ENCODE results near the gene CCDC78. TPM values are rescaled to one million over a fixed set of nuclear protein-coding genes. Genes with fewer than 3 reads are reported as not detected.

Gene CCDC78
- total RNA-seq, 1 donor from 2014 or later: 7.6 TPM

DNA sequence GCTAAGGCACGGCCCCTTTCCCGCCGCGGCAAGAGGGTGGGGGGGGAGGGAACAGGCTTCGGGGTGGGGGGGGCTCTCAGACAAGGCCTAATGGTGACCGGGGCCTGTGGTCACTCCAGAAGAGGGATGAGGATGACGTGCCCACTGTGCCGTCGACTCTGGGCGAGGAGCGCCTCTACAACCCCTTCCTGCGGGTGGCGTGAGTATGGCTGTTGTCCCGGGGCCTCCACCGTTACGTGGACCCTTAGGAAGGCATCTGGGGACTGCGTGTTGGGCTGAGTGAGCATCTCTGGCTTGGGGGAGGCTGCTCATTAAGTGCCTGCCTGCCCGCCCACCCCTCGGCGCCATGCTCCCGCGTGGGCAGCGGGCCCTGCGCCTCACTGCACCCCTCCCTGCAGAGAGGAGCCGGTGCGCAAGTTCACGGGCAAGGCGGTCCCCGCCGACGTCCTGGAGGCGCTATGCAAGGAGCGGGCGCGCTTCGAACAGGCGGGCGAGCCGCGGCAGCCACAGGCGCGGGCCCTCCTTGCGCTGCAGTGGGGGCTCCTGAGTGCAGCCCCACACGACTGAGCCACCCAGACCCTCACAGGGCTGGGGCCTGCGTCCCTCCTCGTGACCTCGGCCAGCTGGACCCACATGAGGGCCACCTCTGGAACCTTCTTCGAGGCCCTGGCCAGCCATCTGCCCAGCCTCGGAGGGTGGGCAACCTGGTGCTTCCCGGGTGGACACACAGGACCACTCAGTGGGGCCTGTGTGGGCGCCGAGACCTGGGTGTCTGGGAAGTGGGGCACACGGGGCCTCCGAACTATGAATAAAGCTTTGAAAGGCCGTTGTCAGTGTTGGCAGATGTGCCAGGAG, 2.9 kb upstream of the CCDC78 start:
- no peaks in the 10 kb centered on the region for H3K27me3 ChIP-seq
- H3K27ac ChIP-seq: no peak overlapping the region
- TF ChIP-seq, protein P1, sequence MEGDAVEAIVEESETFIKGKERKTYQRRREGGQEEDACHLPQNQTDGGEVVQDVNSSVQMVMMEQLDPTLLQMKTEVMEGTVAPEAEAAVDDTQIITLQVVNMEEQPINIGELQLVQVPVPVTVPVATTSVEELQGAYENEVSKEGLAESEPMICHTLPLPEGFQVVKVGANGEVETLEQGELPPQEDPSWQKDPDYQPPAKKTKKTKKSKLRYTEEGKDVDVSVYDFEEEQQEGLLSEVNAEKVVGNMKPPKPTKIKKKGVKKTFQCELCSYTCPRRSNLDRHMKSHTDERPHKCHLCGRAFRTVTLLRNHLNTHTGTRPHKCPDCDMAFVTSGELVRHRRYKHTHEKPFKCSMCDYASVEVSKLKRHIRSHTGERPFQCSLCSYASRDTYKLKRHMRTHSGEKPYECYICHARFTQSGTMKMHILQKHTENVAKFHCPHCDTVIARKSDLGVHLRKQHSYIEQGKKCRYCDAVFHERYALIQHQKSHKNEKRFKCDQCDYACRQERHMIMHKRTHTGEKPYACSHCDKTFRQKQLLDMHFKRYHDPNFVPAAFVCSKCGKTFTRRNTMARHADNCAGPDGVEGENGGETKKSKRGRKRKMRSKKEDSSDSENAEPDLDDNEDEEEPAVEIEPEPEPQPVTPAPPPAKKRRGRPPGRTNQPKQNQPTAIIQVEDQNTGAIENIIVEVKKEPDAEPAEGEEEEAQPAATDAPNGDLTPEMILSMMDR (IDR thresholded peaks at IDR 0.05): no peak
- TF ChIP-seq POLR2AphosphoS5 (IDR thresholded peaks at IDR 0.05; ENCODE audit: insufficient read depth in 1 of 2, low read depth in 1 of 2) (no peak), POLR2A (IDR thresholded peaks at IDR 0.05) (no peak)
- no peak for DNase-seq (ENCODE audit: extremely low spot score in 2 of 2)
- intact Hi-C loops (cut with DNase I): no loop called here
- H3K4me3 ChIP-seq: peak overlapping the region in 1 of 2 donors; percentile 54
- peaks cover 31% of the 10 kb centered on the region for H3K4me1 ChIP-seq
- H3K9me3 ChIP-seq: no peaks in the 10 kb centered on the region
- peaks cover 0 to 13% of the 10 kb centered on the region in 2 donors for H3K36me3 ChIP-seq

DNA sequence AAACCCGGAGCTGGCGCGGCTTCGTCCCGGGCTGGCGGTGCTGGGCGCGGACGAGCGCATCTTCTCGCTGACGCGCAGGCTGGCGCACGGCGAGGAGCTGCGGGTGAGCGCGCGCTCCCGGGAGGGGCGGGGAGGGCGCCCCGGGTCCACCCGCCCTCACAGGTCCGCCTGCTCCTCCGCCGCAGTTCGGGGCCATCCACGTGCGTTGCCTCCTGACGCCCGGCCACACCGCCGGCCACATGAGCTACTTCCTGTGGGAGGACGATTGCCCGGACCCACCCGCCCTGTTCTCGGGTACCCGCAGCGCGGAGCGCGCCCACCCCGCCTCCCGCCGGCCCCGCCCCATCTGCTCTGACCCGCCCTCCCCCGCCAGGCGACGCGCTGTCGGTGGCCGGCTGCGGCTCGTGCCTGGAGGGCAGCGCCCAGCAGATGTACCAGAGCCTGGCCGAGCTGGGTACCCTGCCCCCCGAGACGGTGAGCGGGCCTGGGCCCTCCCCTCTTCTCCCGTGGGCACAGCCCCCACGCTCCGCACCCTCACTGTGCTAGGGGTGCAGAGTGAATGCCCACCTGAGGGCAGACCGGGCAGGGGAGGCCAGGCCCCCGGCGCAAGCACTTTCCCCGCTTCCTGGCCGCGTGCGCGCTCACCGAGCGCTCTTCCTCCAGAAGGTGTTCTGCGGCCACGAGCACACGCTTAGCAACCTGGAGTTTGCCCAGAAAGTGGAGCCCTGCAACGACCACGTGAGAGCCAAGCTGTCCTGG, 2.1 kb upstream of the CCDC78 start:
- H3K4me3 ChIP-seq: peak overlapping the region; percentile 48 to 54
- H3K27me3 ChIP-seq: no peaks in the 10 kb centered on the region
- intact Hi-C loops (cut with DNase I): no loop called here
- no peak for DNase-seq (ENCODE audit: extremely low spot score in 2 of 2)
- H3K4me1 ChIP-seq: peaks cover 31% of the 10 kb centered on the region
- TF ChIP-seq, protein P1 (IDR thresholded peaks at IDR 0.05): no peak
- no peak for TF ChIP-seq POLR2A (IDR thresholded peaks at IDR 0.05)
- no peak for TF ChIP-seq POLR2AphosphoS5 (IDR thresholded peaks at IDR 0.05; ENCODE audit: insufficient read depth in 1 of 2, low read depth in 1 of 2)
- no peaks in the 10 kb centered on the region for H3K9me3 ChIP-seq
- peaks cover 0 to 5% of the 10 kb centered on the region in 2 donors for H3K36me3 ChIP-seq
- no peak overlapping the region for H3K27ac ChIP-seq

DNA sequence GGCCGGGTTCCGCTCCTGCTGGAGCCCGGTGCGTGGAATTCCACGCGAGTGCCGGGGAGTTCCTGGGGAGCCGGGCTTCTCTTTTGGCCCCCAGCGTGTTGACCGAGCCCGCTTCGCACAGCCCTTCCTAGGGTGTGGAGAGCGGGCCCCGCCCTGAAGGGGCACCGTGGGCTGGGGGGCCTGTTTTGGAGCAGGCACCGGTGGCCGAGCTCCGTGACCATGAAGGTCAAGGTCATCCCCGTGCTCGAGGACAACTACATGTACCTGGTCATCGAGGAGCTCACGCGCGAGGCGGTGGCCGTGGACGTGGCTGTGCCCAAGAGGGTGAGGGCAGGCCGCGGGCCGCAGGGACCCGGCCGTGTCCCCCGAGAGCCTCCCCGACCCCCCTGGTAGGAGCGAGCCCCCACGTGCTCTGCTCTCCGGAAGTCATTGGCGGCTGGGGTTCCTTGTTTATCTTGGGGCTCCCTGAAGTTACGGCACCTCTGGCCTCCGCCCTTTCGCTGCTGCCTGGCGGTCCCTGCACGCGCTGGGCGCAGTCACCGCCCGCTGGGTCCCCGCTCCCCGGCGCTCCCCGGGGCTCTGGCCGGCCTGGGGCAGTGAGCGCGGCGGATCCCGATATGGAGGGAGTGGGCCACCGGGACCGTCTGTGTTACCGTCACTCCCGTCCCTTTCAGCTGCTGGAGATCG, 1.2 kb upstream of the CCDC78 start:
- no peaks in the 10 kb centered on the region for H3K27me3 ChIP-seq
- H3K4me3 ChIP-seq: peak overlapping the region; percentile 48 to 54
- H3K36me3 ChIP-seq: no peaks in the 10 kb centered on the region
- peak overlapping the region; percentile 10 for H3K27ac ChIP-seq
- peaks cover 37% of the 10 kb centered on the region for H3K4me1 ChIP-seq
- H3K9me3 ChIP-seq: no peaks in the 10 kb centered on the region
- intact Hi-C loops (cut with DNase I): no loop called here
- TF ChIP-seq POLR2AphosphoS5 (IDR thresholded peaks at IDR 0.05; ENCODE audit: insufficient read depth in 1 of 2, low read depth in 1 of 2): peak in 1 of 2 donors; percentile 22
- TF ChIP-seq, protein P1 (IDR thresholded peaks at IDR 0.05): no peak
- TF ChIP-seq POLR2A (IDR thresholded peaks at IDR 0.05): no peak
- no peak for DNase-seq (ENCODE audit: extremely low spot score in 2 of 2)

- Histone ChIP-seq H3K27ac (no peak overlapping the region), H3K4me3 (peak overlapping the region in 1 of 2 donors; percentile 48), H3K27me3 (no peaks in the 10 kb centered on the region), H3K4me1 (peaks cover 48% of the 10 kb centered on the region), H3K9me3 (no peaks in the 10 kb centered on the region), H3K36me3 (no peaks in the 10 kb centered on the region)
- TF ChIP-seq, protein P1 (IDR thresholded peaks at IDR 0.05): no peak
- no peak for TF ChIP-seq POLR2AphosphoS5 (IDR thresholded peaks at IDR 0.05; ENCODE audit: insufficient read depth in 1 of 2, low read depth in 1 of 2)
- no peak for TF ChIP-seq POLR2A (IDR thresholded peaks at IDR 0.05)
- intact Hi-C loops (cut with DNase I): no loop called here
- DNase-seq (ENCODE audit: extremely low spot score in 2 of 2): no peak
These were observed 130 bp downstream of the CCDC78 start for GRCh38 chr16:726188-726437.
